Activated T-helper 17 cell treated with anti-CD3 and anti-CD28 coated beads, Interleukin-2, amount 50 U/mL, for 72 hours (primary cell): ENCODE data around the gene COL5A1. TPM values are rescaled to one million over a fixed set of nuclear protein-coding genes. Genes with fewer than 3 reads are reported as not detected.

ENCODE experiments used
- ATAC-seq: fragments of 150-1000 bp; cut with Tn5 transposase; replicated peaks from 2 replicates; pipeline ENCODE4 v1.10.0; 2021; ENCODE audit warnings: mild to moderate bottlenecking, moderate library complexity
- H3K27ac Mint-ChIP-seq: one replicate; pipeline ENCODE4 v1.8.0; 2022; ENCODE audit warnings: mixed read lengths
- H3K27me3 Mint-ChIP-seq: one replicate; pipeline ENCODE4 v1.8.0; 2022; ENCODE audit warnings: mixed read lengths
- H3K36me3 Mint-ChIP-seq: one replicate; pipeline ENCODE4 v1.8.0; 2022; ENCODE audit warnings: low read depth, mild to moderate bottlenecking, mixed read lengths
- H3K4me1 Mint-ChIP-seq: one replicate; pipeline ENCODE4 v1.8.0; 2022; ENCODE audit warnings: mixed read lengths
- H3K4me3 Mint-ChIP-seq: one replicate; pipeline ENCODE4 v1.8.0; 2022; ENCODE audit warnings: mild to moderate bottlenecking, mixed read lengths
- H3K9me3 Mint-ChIP-seq: one replicate; pipeline ENCODE4 v1.8.0; 2022; ENCODE audit warnings: mixed read lengths
- total RNA-seq, 2 donors: library from RNA; stranded (reverse); gene quantifications; one replicate each; pipeline ENCODE4 v1.2.3, GENCODE V29; 2022

Gene COL5A1
- total RNA-seq, 2 donors from 2014 or later, result 0.50 to 1.3 TPM

GRCh38 chr9:134602547-134603362 is 38.8 kb upstream of the COL5A1 start:
- Mint-ChIP-seq H3K4me3 (no peak overlapping the region), H3K27me3 (peaks cover 4% of the 10 kb centered on the region), H3K36me3 (no peaks in the 10 kb centered on the region), H3K9me3 (no peaks in the 10 kb centered on the region), H3K27ac (no peak overlapping the region), H3K4me1 (no peaks in the 10 kb centered on the region)
- ATAC-seq, result no peak

- Mint-ChIP-seq H3K4me3 (no peak overlapping the region), H3K9me3 (no peaks in the 10 kb centered on the region), H3K36me3 (no peaks in the 10 kb centered on the region), H3K27ac (no peak overlapping the region), H3K27me3 (peaks cover 4% of the 10 kb centered on the region), H3K4me1 (no peaks in the 10 kb centered on the region)
- no peak for ATAC-seq
Observed at GRCh38 chr9:134604834-134605233, 36.8 kb upstream of the COL5A1 start.

GRCh38 chr9:134605351-134605965 is 36.1 kb upstream of the COL5A1 start:
- no peak for ATAC-seq
- no peaks in the 10 kb centered on the region for H3K4me1 Mint-ChIP-seq
- H3K36me3 Mint-ChIP-seq, result no peaks in the 10 kb centered on the region
- H3K4me3 Mint-ChIP-seq, result no peak overlapping the region
- H3K27ac Mint-ChIP-seq, result no peak overlapping the region
- peaks cover 4% of the 10 kb centered on the region for H3K27me3 Mint-ChIP-seq
- no peaks in the 10 kb centered on the region for H3K9me3 Mint-ChIP-seq

- Mint-ChIP-seq H3K4me3 (no peak overlapping the region), H3K4me1 (no peaks in the 10 kb centered on the region), H3K9me3 (no peaks in the 10 kb centered on the region), H3K27ac (no peak overlapping the region), H3K36me3 (no peaks in the 10 kb centered on the region), H3K27me3 (peaks cover 8% of the 10 kb centered on the region)
- ATAC-seq, result no peak
Observed at GRCh38 chr9:134605966-134606357, 35.6 kb upstream of the COL5A1 start.

GRCh38 chr9:134606951-134607731 is 34.5 kb upstream of the COL5A1 start:
- ATAC-seq, result no peak
- Mint-ChIP-seq H3K9me3 (peaks cover 4% of the 10 kb centered on the region), H3K36me3 (no peaks in the 10 kb centered on the region), H3K4me1 (no peaks in the 10 kb centered on the region), H3K4me3 (no peak overlapping the region), H3K27ac (no peak overlapping the region), H3K27me3 (peaks cover 13% of the 10 kb centered on the region)

GRCh38 chr9:134607971-134608370 is 33.6 kb upstream of the COL5A1 start:
- no peak overlapping the region for H3K27ac Mint-ChIP-seq
- no peak overlapping the region for H3K4me3 Mint-ChIP-seq
- no peaks in the 10 kb centered on the region for H3K4me1 Mint-ChIP-seq
- peaks cover 13% of the 10 kb centered on the region for H3K27me3 Mint-ChIP-seq
- no peaks in the 10 kb centered on the region for H3K36me3 Mint-ChIP-seq
- no peak for ATAC-seq
- peaks cover 9% of the 10 kb centered on the region for H3K9me3 Mint-ChIP-seq

GRCh38 chr9:134611046-134611445 is 30.6 kb upstream of the COL5A1 start:
- no peaks in the 10 kb centered on the region for H3K36me3 Mint-ChIP-seq
- H3K27me3 Mint-ChIP-seq, result peaks cover 12% of the 10 kb centered on the region
- no peak for ATAC-seq
- H3K4me3 Mint-ChIP-seq, result no peak overlapping the region
- H3K27ac Mint-ChIP-seq, result no peak overlapping the region
- no peaks in the 10 kb centered on the region for H3K4me1 Mint-ChIP-seq
- H3K9me3 Mint-ChIP-seq, result peaks cover 9% of the 10 kb centered on the region

GRCh38 chr9:134612309-134612708 is 29.3 kb upstream of the COL5A1 start:
- peaks cover 9% of the 10 kb centered on the region for H3K9me3 Mint-ChIP-seq
- H3K36me3 Mint-ChIP-seq, result no peaks in the 10 kb centered on the region
- H3K4me1 Mint-ChIP-seq, result no peaks in the 10 kb centered on the region
- peaks cover 8% of the 10 kb centered on the region for H3K27me3 Mint-ChIP-seq
- no peak for ATAC-seq
- no peak overlapping the region for H3K27ac Mint-ChIP-seq
- H3K4me3 Mint-ChIP-seq, result no peak overlapping the region

- no peak overlapping the region for H3K4me3 Mint-ChIP-seq
- ATAC-seq, result no peak
- H3K27me3 Mint-ChIP-seq, result peaks cover 8% of the 10 kb centered on the region
Observed at GRCh38 chr9:134612715-134613114, 28.9 kb upstream of the COL5A1 start.

GRCh38 chr9:134614256-134614655 is 27.3 kb upstream of the COL5A1 start:
- Mint-ChIP-seq H3K4me3 (no peak overlapping the region), H3K36me3 (no peaks in the 10 kb centered on the region), H3K27ac (no peak overlapping the region), H3K4me1 (no peaks in the 10 kb centered on the region), H3K9me3 (peaks cover 9% of the 10 kb centered on the region), H3K27me3 (peaks cover 8% of the 10 kb centered on the region)
- ATAC-seq, result no peak

More at GRCh38 chr9:134612715-134613114, 28.9 kb upstream of the COL5A1 start:
- Mint-ChIP-seq H3K4me1 (no peaks in the 10 kb centered on the region), H3K36me3 (no peaks in the 10 kb centered on the region), H3K27ac (no peak overlapping the region), H3K9me3 (peaks cover 9% of the 10 kb centered on the region)

- Mint-ChIP-seq H3K4me1 (no peaks in the 10 kb centered on the region), H3K9me3 (peaks cover 9% of the 10 kb centered on the region), H3K4me3 (no peak overlapping the region), H3K36me3 (no peaks in the 10 kb centered on the region), H3K27ac (no peak overlapping the region), H3K27me3 (peaks cover 2% of the 10 kb centered on the region)
- no peak for ATAC-seq
Observed at GRCh38 chr9:134616341-134616740, 25.3 kb upstream of the COL5A1 start.

- H3K27me3 Mint-ChIP-seq, result peaks cover 2% of the 10 kb centered on the region
- peaks cover 4% of the 10 kb centered on the region for H3K9me3 Mint-ChIP-seq
- H3K4me3 Mint-ChIP-seq, result no peak overlapping the region
- H3K27ac Mint-ChIP-seq, result no peak overlapping the region
- ATAC-seq, result no peak
- no peaks in the 10 kb centered on the region for H3K36me3 Mint-ChIP-seq
- no peaks in the 10 kb centered on the region for H3K4me1 Mint-ChIP-seq
Observed at GRCh38 chr9:134617246-134617645, 24.4 kb upstream of the COL5A1 start.

GRCh38 chr9:134617836-134618162 is 23.8 kb upstream of the COL5A1 start:
- no peak for ATAC-seq
- Mint-ChIP-seq H3K27ac (no peak overlapping the region), H3K9me3 (no peaks in the 10 kb centered on the region), H3K4me3 (no peak overlapping the region), H3K36me3 (no peaks in the 10 kb centered on the region), H3K4me1 (no peaks in the 10 kb centered on the region), H3K27me3 (peaks cover 3% of the 10 kb centered on the region)

- no peaks in the 10 kb centered on the region for H3K4me1 Mint-ChIP-seq
- no peak for ATAC-seq
Observed at GRCh38 chr9:134618163-134618832, 23.3 kb upstream of the COL5A1 start.

More at GRCh38 chr9:134618163-134618832, 23.3 kb upstream of the COL5A1 start:
- Mint-ChIP-seq H3K27ac (no peak overlapping the region), H3K4me3 (no peak overlapping the region), H3K36me3 (no peaks in the 10 kb centered on the region), H3K9me3 (no peaks in the 10 kb centered on the region), H3K27me3 (peaks cover 3% of the 10 kb centered on the region)
